Measurements from ENCODE around the gene BLACAT1.

The BLACAT1 gene

GRCh38 chr1:205429762-205430695 lies 25.8 kb downstream of the BLACAT1 start:
- H3K4me3 ChIP-seq (ENCODE audit: control insufficient read depth, low read depth, low read length), result peak overlapping the region; percentile 46
- DNase-seq (ENCODE audit: low read depth), result no peak
- no peak for TF ChIP-seq CTCF (conservative IDR thresholded peaks at IDR 0.05; ENCODE audit: control insufficient read depth, insufficient read depth, low read depth, low read length)

GRCh38 chr1:205424901-205425600 lies 30.8 kb downstream of the BLACAT1 start:
- DNase-seq (ENCODE audit: low read depth), result no peak
- no peak for TF ChIP-seq CTCF (conservative IDR thresholded peaks at IDR 0.05; ENCODE audit: control insufficient read depth, insufficient read depth, low read depth, low read length)
- H3K4me3 ChIP-seq (ENCODE audit: control insufficient read depth, low read depth, low read length), result no peak overlapping the region

- no peak overlapping the region for H3K4me3 ChIP-seq (ENCODE audit: control insufficient read depth, low read depth, low read length)
- DNase-seq (ENCODE audit: low read depth), result no peak
- no peak for TF ChIP-seq CTCF (conservative IDR thresholded peaks at IDR 0.05; ENCODE audit: control insufficient read depth, insufficient read depth, low read depth, low read length)
Measured at GRCh38 chr1:205423814-205424399, 31.9 kb downstream of the BLACAT1 start.

GRCh38 chr1:205422993-205423642 lies 32.7 kb downstream of the BLACAT1 start:
- no peak for DNase-seq (ENCODE audit: low read depth)
- no peak for TF ChIP-seq CTCF (conservative IDR thresholded peaks at IDR 0.05; ENCODE audit: control insufficient read depth, insufficient read depth, low read depth, low read length)
- no peak overlapping the region for H3K4me3 ChIP-seq (ENCODE audit: control insufficient read depth, low read depth, low read length)

- H3K4me3 ChIP-seq (ENCODE audit: control insufficient read depth, low read depth, low read length), result no peak within 1 kb of the TSS
- no peak for TF ChIP-seq CTCF (conservative IDR thresholded peaks at IDR 0.05; ENCODE audit: control insufficient read depth, insufficient read depth, low read depth, low read length)
- no peak for DNase-seq (ENCODE audit: low read depth)
Measured at GRCh38 chr1:205421798-205422197, 34.0 kb downstream of the BLACAT1 start, which contains the start of gene LEMD1. LEMD1 (minus strand) TSS chr1:205422056; CDS start chr1:205420536, 1,520 bp downstream.

- DNase-seq (ENCODE audit: low read depth), result no peak
- no peak for TF ChIP-seq CTCF (conservative IDR thresholded peaks at IDR 0.05; ENCODE audit: control insufficient read depth, insufficient read depth, low read depth, low read length)
- no peak overlapping the region for H3K4me3 ChIP-seq (ENCODE audit: control insufficient read depth, low read depth, low read length)
Measured at GRCh38 chr1:205420938-205421337, 34.9 kb downstream of the BLACAT1 start.
